ENCODE measurements around the gene RPH3AL.

Gene RPH3AL

GRCh38 chr17:364766-365165 lies 12.2 kb upstream of the RPH3AL start:
- Histone ChIP-seq H3K27me3 (replicated peaks; ENCODE audit: control insufficient read depth, insufficient read depth, low read length, poor library complexity, severe bottlenecking) (no peaks in the 10 kb centered on the region), H3K36me3 (ENCODE audit: control insufficient read depth, insufficient read depth, low read length) (no peaks in the 10 kb centered on the region), H3K27ac (ENCODE audit: insufficient read depth, low read length, poor library complexity, severe bottlenecking) (no peak overlapping the region), H3K4me1 (ENCODE audit: control insufficient read depth, insufficient read depth, low read length, poor library complexity, severe bottlenecking) (peaks cover 3% of the 10 kb centered on the region), H3K9me3 (ENCODE audit: control insufficient read depth, low read length) (no peaks in the 10 kb centered on the region), H3K4me3 (ENCODE audit: insufficient read depth, low read depth, low read length, poor library complexity, severe bottlenecking) (no peak overlapping the region)
- DNase-seq: no peak

DNA sequence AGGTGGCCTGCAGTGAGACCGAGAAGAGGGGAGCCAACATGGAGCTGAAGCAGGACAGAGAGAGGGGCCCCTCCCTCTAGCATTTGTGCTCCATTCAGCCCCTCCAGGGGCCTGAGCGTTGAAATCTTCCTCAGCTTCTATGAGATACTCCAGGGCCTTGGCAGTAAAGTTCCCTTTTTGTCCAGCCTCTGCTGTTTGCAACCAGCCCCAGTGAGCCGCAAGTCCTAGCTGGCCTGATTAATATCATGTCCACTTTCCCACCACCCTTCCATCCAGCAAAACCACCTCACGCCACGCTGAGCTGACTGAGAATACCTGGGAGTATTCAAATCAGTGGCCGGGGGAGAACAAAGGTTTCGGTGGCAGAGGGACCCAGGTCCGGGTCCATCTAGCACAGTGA lies 11.7 kb upstream of the RPH3AL start:
- H3K27me3 ChIP-seq (replicated peaks; ENCODE audit: control insufficient read depth, insufficient read depth, low read length, poor library complexity, severe bottlenecking): no peaks in the 10 kb centered on the region
- no peak overlapping the region for H3K4me3 ChIP-seq (ENCODE audit: insufficient read depth, low read depth, low read length, poor library complexity, severe bottlenecking)
- H3K9me3 ChIP-seq (ENCODE audit: control insufficient read depth, low read length): no peaks in the 10 kb centered on the region
- H3K36me3 ChIP-seq (ENCODE audit: control insufficient read depth, insufficient read depth, low read length): no peaks in the 10 kb centered on the region
- no peak overlapping the region for H3K27ac ChIP-seq (ENCODE audit: insufficient read depth, low read length, poor library complexity, severe bottlenecking)
- H3K4me1 ChIP-seq (ENCODE audit: control insufficient read depth, insufficient read depth, low read length, poor library complexity, severe bottlenecking): peaks cover 3% of the 10 kb centered on the region
- DNase-seq: no peak

DNA sequence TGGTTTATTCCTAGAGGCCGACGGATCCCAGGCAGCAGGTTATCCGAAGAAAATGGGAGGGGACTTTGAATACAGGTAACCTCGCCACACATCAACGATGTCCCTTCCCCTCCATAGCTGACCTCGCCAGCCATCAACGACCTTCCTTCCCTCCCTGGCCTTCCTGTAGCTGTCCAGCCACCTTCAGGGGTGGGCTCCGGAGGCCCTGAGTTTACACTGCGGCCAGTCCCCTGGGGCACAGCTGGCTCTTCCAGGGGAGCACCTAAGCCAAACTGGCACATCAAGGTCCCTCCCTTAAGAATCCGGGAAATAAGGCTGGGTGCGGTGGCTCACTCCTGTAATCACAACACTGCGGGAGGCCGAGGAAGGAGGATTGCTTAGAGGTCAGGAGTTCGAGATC lies 10.1 kb upstream of the RPH3AL start:
- peaks cover 3% of the 10 kb centered on the region for H3K4me1 ChIP-seq (ENCODE audit: control insufficient read depth, insufficient read depth, low read length, poor library complexity, severe bottlenecking)
- no peak overlapping the region for H3K27ac ChIP-seq (ENCODE audit: insufficient read depth, low read length, poor library complexity, severe bottlenecking)
- H3K27me3 ChIP-seq (replicated peaks; ENCODE audit: control insufficient read depth, insufficient read depth, low read length, poor library complexity, severe bottlenecking): no peaks in the 10 kb centered on the region
- no peak for DNase-seq
- H3K4me3 ChIP-seq (ENCODE audit: insufficient read depth, low read depth, low read length, poor library complexity, severe bottlenecking): no peak overlapping the region
- no peaks in the 10 kb centered on the region for H3K9me3 ChIP-seq (ENCODE audit: control insufficient read depth, low read length)
- no peaks in the 10 kb centered on the region for H3K36me3 ChIP-seq (ENCODE audit: control insufficient read depth, insufficient read depth, low read length)

- H3K27ac ChIP-seq (ENCODE audit: insufficient read depth, low read length, poor library complexity, severe bottlenecking): no peak overlapping the region
- no peaks in the 10 kb centered on the region for H3K4me1 ChIP-seq (ENCODE audit: control insufficient read depth, insufficient read depth, low read length, poor library complexity, severe bottlenecking)
- H3K36me3 ChIP-seq (ENCODE audit: control insufficient read depth, insufficient read depth, low read length): no peaks in the 10 kb centered on the region
- H3K4me3 ChIP-seq (ENCODE audit: insufficient read depth, low read depth, low read length, poor library complexity, severe bottlenecking): no peak overlapping the region
- no peak for DNase-seq
- H3K9me3 ChIP-seq (ENCODE audit: control insufficient read depth, low read length): no peaks in the 10 kb centered on the region
- H3K27me3 ChIP-seq (replicated peaks; ENCODE audit: control insufficient read depth, insufficient read depth, low read length, poor library complexity, severe bottlenecking): no peaks in the 10 kb centered on the region
Measured at GRCh38 chr17:360092-360750, 7.6 kb upstream of the RPH3AL start.

DNA sequence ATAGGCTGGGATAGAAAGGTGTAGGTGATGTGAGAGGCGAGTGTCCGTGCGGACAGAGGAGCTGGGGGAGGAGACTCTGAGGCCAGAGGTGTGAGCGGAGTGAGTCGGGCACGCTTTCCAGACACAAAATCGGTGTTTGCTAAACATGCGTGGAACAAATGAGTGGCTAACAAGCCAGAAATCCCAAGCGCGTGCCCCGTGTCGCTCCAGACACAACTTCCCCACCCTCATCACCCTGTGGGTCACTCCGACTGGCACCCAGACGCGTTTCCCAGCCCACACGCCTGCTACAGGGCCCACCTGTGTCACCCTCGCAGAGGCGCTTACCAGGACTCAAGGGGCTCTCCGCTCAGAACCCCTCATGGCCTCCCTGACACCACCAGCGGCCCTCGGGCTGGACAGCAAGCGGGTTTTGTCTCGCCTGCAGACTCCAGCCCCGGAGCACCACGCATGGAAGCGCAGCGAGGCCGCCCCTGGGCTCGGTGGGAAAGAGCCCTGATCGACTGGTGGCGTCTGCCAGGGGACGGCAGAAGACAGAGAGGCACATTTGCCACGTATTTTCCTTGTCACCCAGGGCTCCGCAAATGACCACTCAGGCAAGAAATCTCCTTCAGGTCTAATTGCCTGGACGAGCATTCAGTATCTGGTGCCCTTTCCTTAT lies 6.0 kb upstream of the RPH3AL start:
- Histone ChIP-seq H3K4me3 (ENCODE audit: insufficient read depth, low read depth, low read length, poor library complexity, severe bottlenecking) (no peak overlapping the region), H3K27me3 (replicated peaks; ENCODE audit: control insufficient read depth, insufficient read depth, low read length, poor library complexity, severe bottlenecking) (no peaks in the 10 kb centered on the region), H3K36me3 (ENCODE audit: control insufficient read depth, insufficient read depth, low read length) (no peaks in the 10 kb centered on the region), H3K9me3 (ENCODE audit: control insufficient read depth, low read length) (no peaks in the 10 kb centered on the region), H3K4me1 (ENCODE audit: control insufficient read depth, insufficient read depth, low read length, poor library complexity, severe bottlenecking) (no peaks in the 10 kb centered on the region), H3K27ac (ENCODE audit: insufficient read depth, low read length, poor library complexity, severe bottlenecking) (no peak overlapping the region)
- DNase-seq: no peak

GRCh38 chr17:357644-358043 lies 5.0 kb upstream of the RPH3AL start:
- Histone ChIP-seq H3K9me3 (ENCODE audit: control insufficient read depth, low read length) (no peaks in the 10 kb centered on the region), H3K27ac (ENCODE audit: insufficient read depth, low read length, poor library complexity, severe bottlenecking) (no peak overlapping the region), H3K27me3 (replicated peaks; ENCODE audit: control insufficient read depth, insufficient read depth, low read length, poor library complexity, severe bottlenecking) (no peaks in the 10 kb centered on the region), H3K4me1 (ENCODE audit: control insufficient read depth, insufficient read depth, low read length, poor library complexity, severe bottlenecking) (no peaks in the 10 kb centered on the region), H3K4me3 (ENCODE audit: insufficient read depth, low read depth, low read length, poor library complexity, severe bottlenecking) (no peak overlapping the region), H3K36me3 (ENCODE audit: control insufficient read depth, insufficient read depth, low read length) (no peaks in the 10 kb centered on the region)
- DNase-seq: no peak

DNA sequence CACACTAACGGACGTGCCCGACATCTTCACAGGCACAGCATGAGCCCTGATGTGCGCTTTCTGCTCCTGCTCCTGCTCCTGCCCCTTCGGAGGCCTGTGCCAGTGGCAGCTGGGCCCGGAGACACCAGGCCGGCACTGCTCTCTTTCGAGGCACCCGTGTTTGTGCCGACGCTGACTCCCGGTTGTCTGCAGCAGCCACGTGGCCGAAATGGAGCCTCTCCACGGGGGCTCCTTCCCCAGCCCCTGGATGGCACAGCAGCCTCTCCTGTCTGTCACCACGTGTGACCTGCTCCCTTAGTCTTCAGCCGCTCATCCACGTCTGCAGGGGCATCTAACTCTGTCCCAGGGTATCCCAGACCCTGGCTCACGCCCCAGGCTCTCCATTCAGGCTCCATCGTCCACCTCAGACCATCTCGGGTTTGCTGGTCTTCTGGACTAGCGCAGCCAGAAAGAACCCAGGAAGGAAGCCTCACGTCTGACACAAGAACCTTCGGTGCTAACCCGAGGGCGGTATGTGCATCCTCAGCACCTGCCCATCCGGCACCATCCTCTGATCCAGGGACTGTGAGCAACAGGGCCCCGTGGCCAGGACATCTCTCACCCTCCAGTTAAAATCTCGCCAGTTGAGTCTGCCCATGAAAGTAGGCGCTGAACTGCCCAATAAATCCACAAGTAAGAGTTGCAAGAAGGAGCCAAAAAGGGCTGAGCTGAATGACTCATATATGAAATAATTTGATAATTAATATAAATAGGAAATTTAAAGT lies 4.2 kb upstream of the RPH3AL start:
- Histone ChIP-seq H3K27ac (ENCODE audit: insufficient read depth, low read length, poor library complexity, severe bottlenecking) (no peak overlapping the region), H3K4me3 (ENCODE audit: insufficient read depth, low read depth, low read length, poor library complexity, severe bottlenecking) (no peak overlapping the region), H3K36me3 (ENCODE audit: control insufficient read depth, insufficient read depth, low read length) (no peaks in the 10 kb centered on the region), H3K4me1 (ENCODE audit: control insufficient read depth, insufficient read depth, low read length, poor library complexity, severe bottlenecking) (no peaks in the 10 kb centered on the region), H3K27me3 (replicated peaks; ENCODE audit: control insufficient read depth, insufficient read depth, low read length, poor library complexity, severe bottlenecking) (no peaks in the 10 kb centered on the region), H3K9me3 (ENCODE audit: control insufficient read depth, low read length) (no peaks in the 10 kb centered on the region)
- no peak for DNase-seq

DNA sequence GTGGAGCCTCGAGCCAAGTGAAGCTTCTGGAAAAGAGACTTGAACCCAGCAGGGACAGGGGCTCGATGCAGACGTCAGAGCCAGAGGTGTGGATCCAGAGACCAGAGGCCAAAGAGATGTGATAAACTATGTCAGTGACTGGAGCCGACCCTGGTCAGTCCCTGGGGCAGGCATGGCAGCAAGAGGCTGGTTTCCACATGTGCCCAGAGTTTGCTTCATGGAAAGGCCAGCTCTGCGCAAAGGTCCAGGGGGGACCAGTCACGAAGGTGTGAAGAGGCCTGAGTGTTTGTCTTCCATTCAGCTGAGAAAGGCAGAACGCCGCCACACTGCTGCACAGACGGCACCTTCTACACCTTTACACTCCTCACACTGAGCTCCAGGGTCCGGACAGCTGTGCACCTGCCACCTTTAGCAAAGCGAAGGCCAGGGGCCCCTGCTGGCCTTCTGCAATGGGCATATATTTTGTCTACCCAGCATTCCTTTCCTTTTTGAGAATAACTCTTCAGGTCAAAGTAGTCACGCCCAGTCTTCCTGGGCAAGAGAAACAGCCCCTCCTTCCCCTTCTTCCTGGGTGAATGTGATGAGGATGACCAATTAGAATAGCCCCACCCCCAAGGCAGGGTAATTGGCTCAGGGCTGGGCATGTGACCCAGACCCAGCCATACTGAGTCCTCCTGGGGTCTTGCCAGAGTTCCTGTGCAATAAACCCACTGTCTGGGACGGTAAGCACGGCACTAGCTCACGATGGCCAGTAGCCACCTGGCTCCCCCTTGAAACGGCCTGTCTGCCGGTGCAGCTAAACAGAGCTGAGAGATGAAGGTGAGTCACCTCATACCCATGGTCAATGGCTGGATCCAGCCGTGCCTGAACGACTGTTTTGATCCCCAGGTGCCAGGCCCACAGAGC lies 2.3 kb upstream of the RPH3AL start:
- H3K27ac ChIP-seq (ENCODE audit: insufficient read depth, low read length, poor library complexity, severe bottlenecking): no peak overlapping the region

DNA sequence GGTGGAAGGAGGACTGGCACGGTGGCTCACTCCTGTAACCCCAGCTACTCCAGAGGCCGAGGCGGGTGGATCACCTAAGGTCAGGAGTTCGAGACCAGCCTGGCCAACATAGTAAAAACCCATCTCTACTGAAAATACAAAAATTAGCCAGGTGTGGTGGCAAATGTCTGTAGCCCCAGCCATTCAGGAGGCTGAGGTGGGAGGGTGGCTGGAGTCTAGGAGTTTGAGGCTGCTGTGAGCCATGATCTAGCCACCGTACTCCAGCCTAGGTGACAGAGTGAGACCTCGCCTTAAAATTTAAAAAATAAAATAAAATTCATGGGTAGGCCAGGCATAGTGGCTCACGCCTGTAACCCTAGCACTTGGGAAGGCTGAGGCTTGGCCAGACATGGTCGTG lies 1.2 kb upstream of the RPH3AL start:
- no peaks in the 10 kb centered on the region for H3K4me1 ChIP-seq (ENCODE audit: control insufficient read depth, insufficient read depth, low read length, poor library complexity, severe bottlenecking)
- no peak for DNase-seq
- no peaks in the 10 kb centered on the region for H3K36me3 ChIP-seq (ENCODE audit: control insufficient read depth, insufficient read depth, low read length)

More for the DNA sequence above, 2.3 kb upstream of the RPH3AL start:
- H3K4me1 ChIP-seq (ENCODE audit: control insufficient read depth, insufficient read depth, low read length, poor library complexity, severe bottlenecking): no peaks in the 10 kb centered on the region
- no peaks in the 10 kb centered on the region for H3K36me3 ChIP-seq (ENCODE audit: control insufficient read depth, insufficient read depth, low read length)
- no peak for DNase-seq
- no peak overlapping the region for H3K4me3 ChIP-seq (ENCODE audit: insufficient read depth, low read depth, low read length, poor library complexity, severe bottlenecking)
- H3K27me3 ChIP-seq (replicated peaks; ENCODE audit: control insufficient read depth, insufficient read depth, low read length, poor library complexity, severe bottlenecking): no peaks in the 10 kb centered on the region
- H3K9me3 ChIP-seq (ENCODE audit: control insufficient read depth, low read length): no peaks in the 10 kb centered on the region

More for the DNA sequence above, 1.2 kb upstream of the RPH3AL start:
- Histone ChIP-seq H3K9me3 (ENCODE audit: control insufficient read depth, low read length) (no peaks in the 10 kb centered on the region), H3K27ac (ENCODE audit: insufficient read depth, low read length, poor library complexity, severe bottlenecking) (no peak overlapping the region), H3K4me3 (ENCODE audit: insufficient read depth, low read depth, low read length, poor library complexity, severe bottlenecking) (no peak overlapping the region), H3K27me3 (replicated peaks; ENCODE audit: control insufficient read depth, insufficient read depth, low read length, poor library complexity, severe bottlenecking) (no peaks in the 10 kb centered on the region)
